GM21367 (cell line): ENCODE measurements around the gene C21orf58.
"Not testable (repeated sequence)": the region's sequence is repeated elsewhere in the genome, so short reads cannot be mapped to it uniquely, and the experiment has no call there.

Experiments
- ATAC-seq: cut with Tn5 transposase; IDR thresholded peaks from one replicate; pipeline ENCODE4 v1.9.1; 2021; ENCODE audit not compliant: unreplicated experiment

Gene C21orf58

GRCh38 chr21:46325073-46325912 is 1.6 kb upstream of the C21orf58 start:
- no peak for ATAC-seq

DNA sequence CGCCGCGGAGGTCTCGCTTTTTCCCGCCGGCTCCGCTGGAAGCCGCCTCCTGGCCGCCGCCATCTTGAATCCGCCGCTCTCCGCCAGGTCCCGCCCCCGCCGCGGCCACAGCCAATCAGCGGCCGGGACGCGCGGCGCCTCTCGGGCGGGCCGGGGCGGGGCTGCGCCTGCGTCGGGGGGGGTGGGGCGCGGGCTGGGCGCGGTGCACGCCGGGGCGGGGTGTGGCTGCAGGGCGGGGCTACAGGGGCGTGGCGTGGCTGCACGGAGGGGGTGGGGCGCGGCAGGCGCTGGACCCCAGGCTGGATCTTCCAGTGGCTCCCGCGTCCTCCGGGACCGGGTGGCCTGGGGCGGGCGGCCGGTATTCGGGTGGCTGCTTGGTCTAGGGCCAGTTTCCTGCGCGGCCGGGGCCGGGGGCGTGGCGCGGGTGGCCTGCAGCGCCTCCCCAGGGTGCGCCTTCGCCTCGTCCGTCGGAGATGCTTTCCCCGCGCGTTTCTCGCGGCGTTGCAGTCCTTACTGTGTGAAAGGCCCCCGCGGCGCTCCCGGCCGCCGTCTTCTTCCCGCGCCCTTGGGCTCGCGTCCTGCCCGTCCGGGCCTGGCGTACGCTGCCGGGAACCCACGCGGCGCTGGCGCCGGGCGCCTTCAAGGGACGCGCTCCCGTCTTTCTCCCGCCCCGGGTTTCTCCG is 861 bp upstream of the C21orf58 start:
- ATAC-seq: peak; percentile 34

- ATAC-seq: peak; percentile 5
These were observed 402 bp downstream of the C21orf58 start for GRCh38 chr21:46323227-46323709.

DNA sequence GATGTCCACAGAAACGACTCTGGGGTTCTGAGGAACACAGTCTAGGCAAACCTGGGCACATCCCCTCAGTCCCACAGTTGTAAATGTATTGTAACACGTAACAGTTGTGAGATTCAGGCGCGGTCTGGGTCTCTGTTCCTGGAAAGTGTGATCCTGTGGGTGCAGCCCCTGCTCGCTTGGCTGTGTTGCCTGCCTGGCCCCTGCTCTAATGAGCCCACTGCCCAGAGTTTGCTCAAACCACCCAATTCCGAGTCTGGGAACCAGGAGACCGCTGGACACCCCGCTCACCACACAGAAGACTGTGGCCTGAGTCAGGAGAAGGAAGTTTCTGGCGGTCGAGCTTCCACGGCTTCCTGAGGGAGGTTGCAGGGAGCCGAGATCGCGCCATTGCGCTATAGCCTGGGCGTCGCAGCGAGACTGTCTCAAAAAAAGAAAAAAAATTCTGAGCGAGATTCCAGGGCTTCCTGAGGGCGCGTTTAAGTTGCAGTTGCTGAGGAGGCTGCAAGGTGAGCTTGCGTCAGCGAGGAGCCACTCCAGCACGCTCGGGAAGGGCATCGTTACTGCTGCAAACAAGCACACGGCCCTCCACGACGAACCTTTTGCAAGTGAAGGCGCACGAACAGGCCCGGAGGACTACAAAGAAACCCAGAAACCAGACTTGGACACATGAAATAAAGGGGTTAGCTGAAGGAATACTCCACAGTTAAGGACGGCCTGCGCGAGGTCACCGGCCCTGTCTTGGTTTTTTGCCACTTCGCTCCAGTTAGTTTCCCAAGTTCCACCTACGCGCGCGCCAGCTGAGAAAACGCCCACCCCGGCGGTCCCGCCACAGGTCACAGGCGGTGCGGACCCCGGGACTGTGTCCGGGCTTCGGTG is 1.1 kb downstream of the C21orf58 start:
- no peak for ATAC-seq

GRCh38 chr21:46320331-46320801 is 3.3 kb downstream of the C21orf58 start:
- ATAC-seq: no peak

- no peak for ATAC-seq
These were observed 4.5 kb downstream of the C21orf58 start for GRCh38 chr21:46319186-46319585.

DNA sequence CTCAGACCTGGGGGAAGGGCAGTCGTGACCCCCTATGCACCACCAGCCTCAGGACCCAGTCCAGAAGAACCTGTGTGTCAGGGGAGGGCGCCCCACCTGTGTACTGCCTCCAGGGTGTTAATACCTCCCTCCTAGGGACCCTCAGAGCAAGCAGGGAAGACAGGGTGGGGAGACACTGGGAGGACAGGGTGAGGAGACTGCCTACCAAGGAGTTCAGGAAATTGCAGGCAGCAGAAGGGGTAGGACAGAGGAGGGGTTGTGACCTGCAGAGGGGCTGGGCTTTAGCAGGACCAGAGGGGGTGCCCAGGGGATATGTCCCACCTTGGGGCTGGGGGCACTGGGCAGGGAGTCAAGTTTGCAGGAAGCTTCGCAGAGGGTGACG is 5.2 kb downstream of the C21orf58 start:
- no peak for ATAC-seq

GRCh38 chr21:46317710-46318463 is 5.8 kb downstream of the C21orf58 start:
- no peak for ATAC-seq

GRCh38 chr21:46316708-46317324 is 6.9 kb downstream of the C21orf58 start:
- no peak for ATAC-seq

- no peak for ATAC-seq
These were observed 9.1 kb downstream of the C21orf58 start for GRCh38 chr21:46314441-46315020.

DNA sequence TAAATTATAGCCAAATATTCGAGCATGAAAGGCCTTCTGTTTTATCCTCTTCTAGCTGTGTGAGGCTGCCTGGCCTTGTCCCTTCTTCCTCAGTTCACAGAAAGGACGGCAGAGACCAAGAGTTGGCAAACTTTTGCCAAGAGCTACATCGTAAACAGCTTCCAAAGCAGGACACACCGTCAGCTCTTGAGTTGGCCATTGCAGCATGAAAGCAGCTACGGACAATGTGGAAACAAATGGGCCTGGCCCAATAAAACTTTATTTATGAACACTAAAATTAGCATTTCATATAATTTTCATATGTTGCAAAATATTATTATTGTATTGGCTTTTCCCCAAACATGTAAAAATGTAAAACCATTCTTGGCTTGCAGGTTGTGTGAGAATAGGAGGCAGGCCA is 10.7 kb downstream of the C21orf58 start:
- ATAC-seq: no peak

DNA sequence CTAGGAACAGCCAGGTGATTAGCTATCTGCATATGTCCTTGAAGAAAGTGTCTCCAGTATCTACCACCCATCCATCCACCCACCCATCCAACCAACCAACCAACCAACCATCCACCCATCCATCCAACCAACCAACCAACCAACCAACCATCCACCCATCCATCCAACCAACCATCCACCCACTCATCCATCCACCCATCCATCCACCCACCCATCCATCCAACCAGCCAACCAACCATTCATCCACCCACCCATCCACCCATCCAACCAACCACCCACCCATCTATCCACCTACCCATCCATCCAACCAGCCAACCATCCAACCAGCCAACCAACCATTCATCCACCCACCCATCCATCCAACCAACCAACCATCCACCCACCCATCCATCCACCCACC is 12.1 kb downstream of the C21orf58 start:
- no peak for ATAC-seq

GRCh38 chr21:46310260-46310659 is 13.4 kb downstream of the C21orf58 start:
- ATAC-seq: not testable (repeated sequence)

DNA sequence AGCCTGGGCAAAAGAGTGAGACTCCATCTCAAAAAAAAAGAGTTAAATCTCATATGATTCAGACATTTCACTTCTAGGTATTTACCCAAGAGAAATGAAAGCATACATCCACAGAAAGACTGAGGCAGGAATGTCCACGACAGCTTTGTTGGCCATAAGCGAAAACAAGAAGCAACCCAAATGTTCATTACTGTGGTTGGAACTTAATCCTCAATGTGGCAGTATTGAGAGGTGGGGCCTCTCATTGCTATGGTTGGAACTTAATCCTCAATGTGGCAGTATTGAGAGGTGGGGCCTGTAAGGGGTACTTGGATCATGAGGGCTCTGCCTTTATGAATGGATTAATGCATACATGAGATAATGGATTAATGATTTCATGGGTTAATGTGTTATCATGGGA is 15.2 kb downstream of the C21orf58 start:
- ATAC-seq: no peak

DNA sequence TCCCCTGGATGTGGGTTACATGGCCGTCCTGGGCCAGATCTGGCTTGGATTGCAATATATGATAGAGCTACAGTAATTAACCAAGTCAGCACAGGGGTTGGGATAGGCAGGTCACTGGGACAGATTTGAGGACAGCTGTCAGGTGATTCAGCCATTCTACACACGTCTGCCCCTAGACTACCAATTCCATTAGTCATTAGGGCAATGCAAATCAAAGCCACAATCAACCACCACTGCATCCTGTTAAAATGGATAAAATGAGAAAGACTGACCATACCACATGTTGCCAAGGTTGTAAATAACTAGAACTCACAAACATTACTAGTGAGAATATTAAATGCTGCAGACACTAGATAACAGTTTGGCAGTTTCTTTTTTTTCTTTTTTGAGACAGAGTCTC is 16.0 kb downstream of the C21orf58 start:
- no peak for ATAC-seq

GRCh38 chr21:46304955-46305354 is 18.7 kb downstream of the C21orf58 start:
- no peak for ATAC-seq

GRCh38 chr21:46304437-46304836 is 19.2 kb downstream of the C21orf58 start:
- ATAC-seq: no peak

DNA sequence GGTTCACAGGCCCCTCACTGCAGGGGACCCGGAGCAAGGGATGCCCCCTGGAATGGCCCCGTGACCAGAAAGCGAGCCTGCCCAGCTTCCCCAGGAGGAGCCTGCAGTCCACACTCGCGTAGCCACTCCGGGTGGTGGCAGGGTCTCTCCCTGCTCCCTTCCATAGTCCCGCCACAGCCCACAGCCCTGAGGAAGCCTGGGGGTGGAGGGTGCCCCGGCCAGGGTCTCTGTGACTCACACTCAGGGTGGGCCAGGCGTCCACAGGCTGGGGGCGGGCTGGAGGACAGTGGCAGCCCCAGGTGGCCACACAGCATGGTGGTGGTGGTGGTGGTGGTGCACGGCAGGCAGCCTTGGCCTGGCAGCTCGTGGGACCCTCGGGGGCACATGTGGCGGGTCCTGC is 21.9 kb downstream of the C21orf58 start:
- ATAC-seq: no peak

- ATAC-seq: no peak
These were observed 24.5 kb downstream of the C21orf58 start for GRCh38 chr21:46299167-46299566.
